ENCODE data around the gene PTX3. TPM values are rescaled to one million over a fixed set of nuclear protein-coding genes. Genes with fewer than 3 reads are reported as not detected.

The PTX3 gene
- polyA plus RNA-seq, 4 donors = 3.1 to 18.1 (median 5.7) TPM

DNA sequence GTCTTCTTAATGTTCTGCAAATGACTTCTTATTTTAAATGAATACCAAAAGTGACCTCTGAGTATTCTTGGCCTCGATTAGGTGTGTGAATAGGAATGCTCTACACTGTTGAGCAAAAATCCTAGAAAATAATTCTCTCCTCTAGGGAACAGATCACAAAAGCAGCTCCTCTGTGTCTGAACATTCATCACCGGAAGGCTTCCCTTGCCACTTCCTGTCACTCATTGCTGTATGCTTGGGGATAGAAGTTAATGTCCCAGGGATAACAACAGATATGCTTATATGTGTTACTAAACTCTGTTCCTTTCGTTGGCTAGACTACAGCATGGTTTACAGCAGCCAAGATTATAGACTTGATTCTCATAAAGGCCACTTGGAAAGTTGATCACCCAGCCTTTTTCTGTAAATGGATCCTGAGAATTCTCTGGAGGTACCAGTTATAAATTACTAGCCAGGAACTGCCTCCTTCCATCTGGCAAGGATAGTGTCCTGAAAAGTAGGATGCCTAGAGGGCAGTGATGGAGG lies 16.0 kb upstream of the PTX3 start:
- no peak for DNase-seq (ENCODE audit: low read depth in 4 of 4, low spot score in 3 of 4)

DNA sequence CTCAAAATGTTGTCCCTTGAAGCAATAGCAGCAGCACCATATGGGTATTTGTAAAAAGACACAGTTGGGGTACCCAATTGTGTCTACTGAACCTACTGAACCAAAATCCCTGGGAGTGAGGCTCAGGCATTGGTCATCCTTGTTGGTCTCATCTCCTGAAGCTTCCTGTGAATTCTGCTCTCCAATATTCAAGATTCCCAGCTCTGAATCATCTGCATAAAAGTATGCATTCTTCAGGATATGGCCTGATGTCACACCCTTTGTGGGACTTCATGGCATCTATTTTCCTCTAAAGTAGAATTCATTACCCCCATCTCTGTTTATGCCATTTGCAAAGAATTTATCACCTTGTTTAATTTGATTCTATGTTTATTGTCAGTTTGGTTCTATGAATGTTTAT lies 13.3 kb upstream of the PTX3 start:
- no peak for DNase-seq (ENCODE audit: low read depth in 4 of 4, low spot score in 3 of 4)

GRCh38 chr3:157427901-157428300 lies 8.7 kb upstream of the PTX3 start:
- no peak for DNase-seq (ENCODE audit: low read depth in 4 of 4, low spot score in 3 of 4)

DNA sequence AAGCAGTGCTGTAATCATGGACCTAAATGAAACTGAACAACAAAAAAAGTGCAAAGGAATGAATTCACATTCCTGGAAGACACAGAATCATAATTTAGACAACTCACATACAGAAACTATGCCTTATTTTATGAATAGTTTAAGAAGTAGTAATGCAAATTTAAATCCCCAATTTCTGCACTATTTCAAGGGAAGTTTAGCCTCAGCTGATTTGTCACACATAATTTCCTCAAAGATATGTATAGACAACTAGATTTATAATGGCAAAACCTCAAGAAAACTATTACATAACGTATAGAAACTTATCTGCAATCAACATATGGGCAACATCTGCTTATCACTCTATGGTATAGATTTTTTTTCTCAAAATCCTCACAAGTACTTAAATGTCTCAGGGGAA lies 7.8 kb upstream of the PTX3 start:
- no peak for DNase-seq (ENCODE audit: low read depth in 4 of 4, low spot score in 3 of 4)

DNA sequence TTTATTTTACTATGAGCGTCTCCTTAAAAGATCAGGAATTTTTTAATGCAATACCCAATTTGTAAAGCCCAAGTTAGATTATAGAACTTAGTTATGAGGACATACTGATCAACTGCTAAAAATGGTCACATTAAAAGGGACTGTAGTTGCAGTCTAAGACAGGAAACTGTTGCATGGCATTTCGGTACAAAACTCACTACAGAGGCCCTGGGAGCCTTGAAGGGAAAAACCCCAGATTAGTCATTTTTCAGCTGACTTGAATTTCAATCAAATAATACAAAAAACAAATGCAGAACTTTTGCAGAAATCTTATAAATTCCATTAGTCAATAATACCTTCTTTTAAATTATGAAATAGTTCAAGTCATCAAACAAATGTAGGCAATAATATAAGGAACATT lies 6.9 kb upstream of the PTX3 start:
- DNase-seq (ENCODE audit: low read depth in 4 of 4, low spot score in 3 of 4) = no peak

- peak in 1 of 4 donors; percentile 7 for DNase-seq (ENCODE audit: low read depth in 4 of 4, low spot score in 3 of 4)
These were observed 1.6 kb downstream of the PTX3 start for GRCh38 chr3:157438194-157438730.

GRCh38 chr3:157441102-157441624 lies 4.5 kb downstream of the PTX3 start:
- DNase-seq (ENCODE audit: low read depth in 4 of 4, low spot score in 3 of 4) = no peak

- no peak for DNase-seq (ENCODE audit: low read depth in 4 of 4, low spot score in 3 of 4)
These were observed 6.1 kb downstream of the PTX3 start for GRCh38 chr3:157442729-157443128.

- no peak for DNase-seq (ENCODE audit: low read depth in 4 of 4, low spot score in 3 of 4)
These were observed 7.5 kb downstream of the PTX3 start for GRCh38 chr3:157443905-157444796.

DNA sequence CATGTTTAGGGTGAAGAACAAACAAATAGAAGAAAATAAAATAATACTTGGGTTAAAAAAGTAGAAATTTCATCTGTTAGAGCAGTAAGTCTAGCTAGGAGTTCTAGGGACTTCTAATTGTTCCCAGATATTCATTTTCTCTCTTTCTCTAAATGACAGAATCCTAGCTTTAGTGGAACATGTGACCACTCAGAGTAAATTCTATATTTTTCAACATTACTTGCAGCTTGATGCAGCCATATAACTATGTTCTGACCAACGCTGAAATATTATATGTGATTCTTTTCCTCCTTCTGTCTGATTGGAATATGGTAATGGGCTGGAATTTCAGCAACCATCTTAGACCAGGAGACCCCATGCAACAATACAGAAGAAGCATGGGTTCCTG lies 8.1 kb downstream of the PTX3 start:
- DNase-seq (ENCODE audit: low read depth in 4 of 4, low spot score in 3 of 4) = no peak

GRCh38 chr3:157445857-157446256 lies 9.2 kb downstream of the PTX3 start:
- DNase-seq (ENCODE audit: low read depth in 4 of 4, low spot score in 3 of 4) = no peak

DNA sequence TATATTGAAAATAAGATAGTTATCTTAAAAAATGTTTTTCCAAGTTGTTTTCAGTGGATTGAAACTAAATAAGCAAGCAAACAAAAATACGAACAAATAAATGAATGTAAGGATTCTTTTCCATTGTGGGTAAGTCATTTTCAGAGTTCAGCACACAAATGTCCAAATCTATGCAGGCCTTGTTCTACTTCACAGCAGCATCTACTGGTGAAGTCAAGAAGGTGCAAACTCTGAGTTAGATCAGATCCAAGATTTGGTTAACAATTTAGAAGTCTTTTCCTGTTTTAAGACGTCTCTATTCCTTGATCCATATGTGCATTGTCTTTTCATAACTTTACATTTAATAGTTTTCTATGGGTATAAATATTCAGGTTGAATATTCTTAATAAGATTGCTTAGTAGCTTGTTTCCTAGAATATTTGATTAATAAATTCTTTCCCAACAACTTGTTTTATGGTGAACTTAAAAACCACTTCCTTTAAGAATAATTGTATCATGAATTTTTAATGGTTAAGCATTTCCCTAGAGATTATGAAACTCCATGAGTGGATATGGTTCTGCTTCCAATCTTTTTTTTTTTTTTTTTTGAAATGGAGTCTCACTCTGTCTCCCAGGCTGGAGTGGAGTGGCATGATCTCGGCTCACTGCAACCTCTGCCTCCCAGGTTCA lies 10.5 kb downstream of the PTX3 start:
- DNase-seq (ENCODE audit: low read depth in 4 of 4, low spot score in 3 of 4) = no peak

DNA sequence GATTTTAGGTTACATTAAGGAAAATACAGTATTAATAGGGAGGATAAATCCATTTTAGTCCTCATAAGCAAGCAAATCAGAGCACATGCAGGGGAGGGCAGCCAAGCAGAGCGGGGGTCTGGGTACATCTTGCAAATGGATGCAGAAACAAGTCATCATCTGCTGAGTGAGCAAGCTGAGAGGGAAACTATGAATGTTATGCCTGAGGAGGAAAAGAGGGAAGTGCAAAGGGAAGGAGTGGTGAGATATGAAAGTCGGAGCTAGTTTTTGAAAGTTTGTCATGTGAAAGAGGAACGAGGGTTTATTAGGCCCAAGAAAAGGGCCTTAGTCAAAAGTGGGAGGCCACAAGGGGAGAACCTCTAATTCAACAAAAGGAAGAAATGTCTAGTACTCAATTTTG lies 15.4 kb downstream of the PTX3 start:
- DNase-seq (ENCODE audit: low read depth in 4 of 4, low spot score in 3 of 4) = no peak

DNA sequence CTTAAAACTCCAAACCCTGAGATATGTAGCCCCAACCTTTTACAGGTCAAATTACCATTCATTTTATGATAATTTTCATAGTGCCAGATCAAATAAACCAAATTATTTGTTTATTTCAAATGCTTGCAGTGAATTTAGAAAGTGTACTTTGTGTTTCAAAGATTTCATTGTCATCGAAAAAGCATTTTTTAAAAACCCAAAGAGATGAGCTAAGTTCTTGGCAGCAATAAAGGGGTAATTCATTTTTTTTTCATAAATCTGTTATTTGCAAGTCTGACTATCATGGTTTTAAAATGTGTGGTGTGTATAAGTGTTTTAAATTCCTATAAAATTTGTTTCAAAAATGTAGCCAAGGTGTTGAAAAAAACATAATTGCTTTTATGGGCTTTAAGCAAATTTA lies 17.2 kb downstream of the PTX3 start:
- DNase-seq (ENCODE audit: low read depth in 4 of 4, low spot score in 3 of 4) = no peak

DNA sequence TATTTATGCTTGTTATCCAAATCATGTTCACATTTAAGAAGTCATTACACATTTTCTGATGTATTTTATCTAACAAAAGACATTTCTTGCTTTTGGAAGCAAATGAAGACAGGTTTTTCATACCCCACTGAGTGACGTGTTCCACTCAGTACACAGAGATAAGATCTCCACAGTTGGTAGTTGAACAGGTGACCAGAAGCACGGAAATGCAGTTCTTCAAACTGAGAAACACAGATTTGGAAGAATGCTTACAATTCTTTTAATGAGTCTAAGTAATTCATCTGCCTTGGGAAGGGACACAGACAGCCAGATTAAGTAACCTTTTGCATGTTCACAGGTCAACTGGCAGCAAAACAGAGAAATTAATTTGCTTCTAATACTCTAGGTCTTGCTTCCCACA lies 23.1 kb downstream of the PTX3 start:
- no peak for DNase-seq (ENCODE audit: low read depth in 4 of 4, low spot score in 3 of 4)

DNA sequence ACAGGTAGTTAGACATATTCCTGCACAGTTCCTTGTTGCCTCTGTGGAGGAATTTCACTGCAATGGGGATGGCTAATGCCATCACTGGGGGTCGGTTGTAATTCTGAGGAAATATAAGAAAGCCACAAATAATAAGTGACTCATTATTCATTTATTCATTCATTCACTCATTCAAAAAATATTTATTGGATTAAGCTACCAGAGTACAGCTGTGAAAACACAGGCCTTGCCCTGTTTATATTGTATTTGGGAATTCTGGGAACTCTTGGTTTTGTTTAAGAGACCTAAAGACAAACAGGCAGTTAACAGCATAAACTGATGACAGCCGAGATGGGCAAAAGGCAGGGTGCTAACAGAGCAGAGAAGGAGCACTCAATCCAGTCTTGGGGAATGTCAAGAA lies 23.6 kb downstream of the PTX3 start:
- DNase-seq (ENCODE audit: low read depth in 4 of 4, low spot score in 3 of 4) = no peak

GRCh38 chr3:157463816-157464215 lies 27.2 kb downstream of the PTX3 start:
- DNase-seq (ENCODE audit: low read depth in 4 of 4, low spot score in 3 of 4) = no peak

DNA sequence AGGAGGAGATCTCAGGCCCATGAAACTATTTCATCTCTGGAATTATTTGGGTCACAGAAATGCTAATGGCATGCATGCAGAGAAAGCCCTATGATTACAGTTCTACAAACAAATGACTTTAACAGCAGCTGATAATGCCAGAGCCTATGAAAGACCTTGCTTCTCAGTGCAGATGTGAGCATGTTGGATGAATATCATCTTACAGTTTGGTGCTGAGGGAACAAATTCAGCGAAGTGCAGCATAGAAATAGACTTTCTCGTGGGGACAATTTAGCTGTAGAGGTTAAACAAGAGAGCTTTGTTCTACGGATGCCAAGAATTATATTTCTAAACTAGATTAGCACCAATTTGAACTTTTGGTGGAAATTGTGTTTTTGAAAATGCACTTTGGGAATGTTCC lies 27.7 kb downstream of the PTX3 start:
- DNase-seq (ENCODE audit: low read depth in 4 of 4, low spot score in 3 of 4) = no peak

DNA sequence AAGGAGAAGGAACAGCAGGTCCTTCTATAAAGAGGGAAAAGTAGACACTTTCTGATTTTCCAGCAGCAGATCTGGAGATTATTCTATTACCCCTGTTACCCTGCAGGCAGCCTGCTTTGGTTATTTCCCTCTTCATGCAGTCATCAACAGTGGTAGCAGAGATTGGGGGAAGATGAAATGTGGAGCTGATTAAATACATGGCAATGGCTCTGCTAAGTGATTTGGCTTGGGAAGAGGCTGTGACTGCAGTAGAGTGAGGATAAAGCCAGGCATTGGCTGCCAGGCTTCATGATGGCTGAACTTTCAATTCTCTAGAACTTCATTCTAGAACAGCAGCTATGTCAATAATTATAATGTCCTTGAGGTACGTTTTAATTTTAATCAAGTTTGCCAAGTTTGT lies 29.1 kb downstream of the PTX3 start:
- DNase-seq (ENCODE audit: low read depth in 4 of 4, low spot score in 3 of 4) = no peak

- no peak for DNase-seq (ENCODE audit: low read depth in 4 of 4, low spot score in 3 of 4)
These were observed 30.6 kb downstream of the PTX3 start for GRCh38 chr3:157467200-157467599.

- no peak for DNase-seq (ENCODE audit: low read depth in 4 of 4, low spot score in 3 of 4)
These were observed 33.1 kb downstream of the PTX3 start for GRCh38 chr3:157469561-157470294.
